GM18508 (cell line): Measurements from ENCODE around the gene ARCN1.

Experiments
- ATAC-seq: cut with Tn5 transposase; IDR thresholded peaks from one replicate; pipeline ENCODE4 v1.9.1; 2021; ENCODE audit warnings: moderate number of reproducible peaks; ENCODE audit not compliant: insufficient read depth, unreplicated experiment

ARCN1 gene

DNA sequence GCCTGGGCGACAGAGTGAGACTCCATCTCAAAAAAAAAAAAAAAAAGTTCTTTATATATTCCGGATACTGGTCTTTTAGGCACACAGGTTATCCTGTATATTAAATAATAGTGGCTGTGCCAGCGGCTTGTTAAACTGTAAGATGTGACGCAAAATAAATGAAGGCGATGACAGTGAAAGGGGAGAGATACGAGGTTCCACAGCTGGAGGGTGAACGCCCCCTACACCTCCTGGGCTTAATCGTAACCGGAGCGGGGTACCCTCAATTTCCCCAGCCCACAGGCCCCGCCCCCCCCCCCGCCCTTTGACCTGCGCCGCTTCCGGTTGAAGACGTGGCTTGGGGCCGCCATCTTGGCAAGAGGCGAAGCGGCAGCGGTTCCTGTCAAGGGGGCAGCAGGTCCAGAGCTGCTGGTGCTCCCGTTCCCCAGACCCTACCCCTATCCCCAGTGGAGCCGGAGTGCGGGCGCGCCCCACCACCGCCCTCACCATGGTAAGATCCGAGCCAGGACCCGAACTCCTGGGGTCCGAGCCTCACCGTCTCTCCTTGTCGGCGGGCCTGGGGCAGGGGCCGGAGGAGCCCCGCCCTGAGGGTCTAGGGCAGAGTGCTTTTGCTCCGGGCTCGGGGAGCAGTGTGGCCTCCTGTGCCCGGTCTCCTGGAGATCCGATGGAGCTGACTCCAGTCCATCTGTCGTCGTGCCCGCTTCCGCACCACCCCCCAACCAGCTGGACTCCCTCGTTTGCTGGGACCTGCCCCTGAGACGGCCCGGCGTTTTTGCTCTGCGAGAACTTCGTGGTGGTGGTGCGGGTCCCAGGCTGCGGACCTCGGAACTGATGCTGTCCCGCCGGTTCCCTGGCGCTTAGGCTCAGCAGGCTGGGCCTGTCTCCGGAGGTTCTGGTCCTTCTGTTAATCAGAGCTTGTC, at the start of gene ARCN1:
Gene ARCN1, plus strand, starts transcription at position 349 of the 920 bp plus-strand sequence. Its CDS starts 139 bp downstream, at position 488.
- no peak for ATAC-seq

DNA sequence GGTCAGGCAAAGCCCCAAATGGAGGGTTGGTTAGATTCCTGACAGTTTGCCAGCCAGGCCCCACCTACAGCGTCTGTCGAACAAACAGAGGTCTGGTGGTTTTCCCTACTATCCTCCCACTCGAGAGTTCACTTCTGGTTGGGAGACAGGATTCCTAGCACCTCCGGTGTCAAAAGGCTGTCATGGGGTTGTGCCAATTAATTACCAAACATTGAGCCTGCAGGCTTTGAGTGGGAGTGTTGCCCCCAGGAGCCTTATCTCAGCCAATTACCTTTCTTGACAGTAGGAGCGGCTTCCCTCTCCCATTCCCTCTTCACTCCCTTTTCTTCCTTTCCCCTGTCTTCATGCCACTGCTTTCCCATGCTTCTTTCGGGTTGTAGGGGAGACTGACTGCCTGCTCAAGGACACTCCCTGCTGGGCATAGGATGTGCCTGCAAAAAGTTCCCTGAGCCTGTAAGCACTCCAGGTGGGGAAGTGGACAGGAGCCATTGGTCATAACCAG, 49.6 kb upstream of the ARCN1 start:
- ATAC-seq = no peak

DNA sequence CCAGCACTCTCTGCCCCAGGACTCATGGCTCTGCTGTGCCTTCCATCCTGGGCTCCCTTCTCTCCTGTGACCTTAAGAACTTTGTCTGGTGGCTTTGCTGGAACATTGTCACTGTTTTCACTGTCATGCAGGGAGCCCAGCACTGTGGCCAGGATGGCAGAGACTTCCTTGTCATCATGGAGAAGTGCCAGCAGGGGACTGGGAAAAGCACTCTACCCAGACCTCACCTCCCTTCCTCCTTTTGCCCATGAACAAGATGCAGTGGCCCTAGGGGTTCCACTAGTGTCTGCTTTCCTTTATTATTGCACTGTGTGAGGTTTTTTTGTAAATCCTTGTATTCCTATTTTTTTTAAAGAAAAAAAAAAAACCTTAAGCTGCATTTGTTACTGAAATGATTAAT, 47.9 kb upstream of the ARCN1 start:
- ATAC-seq = no peak

DNA sequence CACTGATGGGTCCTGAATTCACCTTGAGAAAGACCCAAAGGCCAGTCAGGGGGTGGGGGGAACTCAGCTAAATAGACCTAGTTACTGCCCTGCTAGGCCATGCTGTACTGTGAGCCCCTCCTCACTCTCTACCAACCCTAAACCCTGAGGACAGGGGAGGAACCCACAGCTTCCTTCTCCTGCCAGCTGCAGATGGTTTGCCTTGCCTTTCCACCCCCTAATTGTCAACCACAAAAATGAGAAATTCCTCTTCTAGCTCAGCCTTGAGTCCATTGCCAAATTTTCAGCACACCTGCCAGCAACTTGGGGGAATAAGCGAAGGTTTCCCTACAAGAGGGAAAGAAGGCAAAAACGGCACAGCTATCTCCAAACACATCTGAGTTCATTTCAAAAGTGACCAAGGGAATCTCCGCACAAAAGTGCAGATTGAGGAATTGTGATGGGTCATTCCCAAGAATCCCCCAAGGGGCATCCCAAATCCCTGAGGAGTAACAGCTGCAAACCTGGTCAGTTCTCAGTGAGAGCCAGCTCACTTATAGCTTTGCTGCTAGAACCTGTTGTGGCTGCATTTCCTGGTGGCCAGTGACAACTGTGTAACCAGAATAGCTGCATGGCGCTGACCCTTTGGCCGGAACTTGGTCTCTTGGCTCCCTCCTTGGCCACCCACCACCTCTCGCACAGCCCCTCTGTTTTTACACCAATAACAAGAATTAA, 47.3 kb upstream of the ARCN1 start:
- ATAC-seq = no peak

DNA sequence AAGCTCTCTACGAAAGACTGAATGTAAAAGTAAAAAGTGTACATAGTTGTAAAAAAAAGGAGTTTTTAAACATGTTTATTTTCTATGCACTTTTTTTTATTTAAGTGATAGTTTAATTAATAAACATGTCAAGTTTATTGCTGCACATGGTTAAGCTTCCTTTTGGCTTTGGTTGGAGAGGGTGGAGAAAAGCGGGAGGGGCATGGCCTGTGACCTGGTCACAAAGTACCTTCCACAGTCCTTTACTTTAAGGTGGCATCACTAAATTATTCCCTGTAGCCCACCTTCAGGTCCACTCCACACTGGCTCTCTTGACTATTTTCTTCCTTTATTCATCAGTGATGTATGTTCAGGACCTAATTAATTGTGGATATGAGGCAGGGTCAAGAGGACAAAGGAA, 45.5 kb upstream of the ARCN1 start:
- ATAC-seq = no peak

DNA sequence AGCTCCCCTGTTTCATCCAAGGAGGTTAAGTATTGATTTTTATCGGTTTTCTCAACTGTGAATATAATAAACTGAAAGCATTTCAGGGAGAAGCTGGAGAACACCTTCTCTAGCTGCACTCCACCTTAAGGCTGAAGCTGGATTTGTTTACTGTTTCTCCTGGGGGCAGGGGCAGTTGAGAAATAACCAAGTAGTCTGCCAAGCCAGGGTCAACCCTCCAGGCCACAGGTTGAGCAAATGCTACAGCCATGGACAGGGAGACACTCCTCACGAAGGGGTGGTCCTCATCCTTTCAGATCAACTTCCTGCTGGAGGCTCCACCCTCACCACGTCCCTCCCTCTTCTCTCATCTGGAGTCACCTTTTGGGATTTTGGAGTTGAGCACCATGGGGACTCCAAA, 45.1 kb upstream of the ARCN1 start, which contains the start of gene TTC36:
Gene TTC36, plus strand, starts transcription at position 366 of the 400 bp plus-strand sequence. Its CDS starts 21 bp downstream, at position 387.
- no peak for ATAC-seq

DNA sequence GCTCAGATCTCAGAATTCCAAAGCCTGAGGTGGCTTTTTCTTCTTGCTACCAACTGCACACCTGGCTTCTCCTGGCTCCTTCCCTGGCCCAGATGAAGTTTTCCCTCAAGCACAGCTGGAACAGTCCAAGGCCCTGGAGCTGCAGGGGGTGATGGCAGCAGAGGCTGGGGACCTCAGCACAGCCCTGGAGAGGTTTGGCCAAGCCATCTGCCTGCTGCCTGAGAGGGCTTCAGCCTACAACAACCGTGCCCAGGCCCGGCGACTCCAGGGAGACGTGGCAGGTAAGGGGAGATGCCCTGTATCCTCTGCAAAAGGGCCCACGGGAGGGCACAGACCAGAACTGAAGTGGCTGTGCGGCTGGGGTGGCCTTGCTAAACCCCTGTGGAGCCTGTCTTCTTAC, 43.7 kb upstream of the ARCN1 start:
- ATAC-seq = no peak

DNA sequence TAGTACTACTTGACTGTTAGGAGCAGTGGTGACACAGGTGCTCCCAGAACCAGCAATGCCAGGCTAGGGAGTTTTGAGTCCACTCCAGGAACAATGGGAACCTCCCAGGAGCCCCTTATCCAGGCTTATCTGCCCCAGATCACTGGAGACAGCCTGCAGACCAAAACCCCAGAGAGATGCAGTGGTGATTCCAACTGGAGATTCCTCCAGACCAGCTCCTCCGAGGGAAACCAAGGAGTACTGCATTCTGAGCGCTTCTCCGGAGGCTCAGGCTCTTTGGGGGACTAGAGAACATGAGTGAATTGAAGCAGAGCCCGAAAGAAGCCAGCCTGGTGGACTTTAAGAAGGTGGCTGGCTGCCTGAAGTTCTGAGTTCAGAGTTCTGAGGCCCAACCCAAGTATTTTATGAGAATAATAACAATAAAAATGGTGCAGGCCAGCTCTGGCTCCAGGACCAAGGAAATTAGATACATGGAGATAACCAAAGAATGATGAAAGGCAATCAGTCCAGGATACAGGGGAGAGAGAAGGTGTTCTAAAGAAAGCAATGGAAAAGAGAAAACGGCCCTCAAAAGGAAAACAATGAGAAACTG, 42.5 kb upstream of the ARCN1 start:
- no peak for ATAC-seq

DNA sequence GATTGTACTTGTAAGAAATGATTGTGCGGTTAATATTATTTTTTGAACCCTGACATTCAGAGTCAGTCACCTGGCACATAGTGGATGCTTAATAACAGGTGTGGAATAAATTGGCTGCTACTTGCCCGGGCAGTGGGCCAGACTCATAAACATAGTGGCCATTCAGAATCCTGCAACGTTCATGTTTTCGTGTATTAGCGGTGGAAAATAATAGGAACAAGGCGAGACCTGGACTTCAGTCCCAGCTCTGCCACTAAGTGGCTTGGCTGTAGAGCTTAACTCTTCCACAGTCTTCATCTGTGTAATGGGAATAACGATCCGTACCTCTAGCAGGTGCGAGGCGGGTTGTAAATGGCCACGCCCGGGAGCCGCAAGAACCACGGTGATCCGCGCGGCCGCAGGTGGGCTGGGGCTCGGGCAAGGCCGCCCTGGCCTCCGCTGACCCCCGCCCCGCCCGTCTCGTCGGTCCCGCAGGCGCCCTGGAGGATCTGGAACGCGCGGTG, 42.0 kb upstream of the ARCN1 start:
- ATAC-seq = no peak

DNA sequence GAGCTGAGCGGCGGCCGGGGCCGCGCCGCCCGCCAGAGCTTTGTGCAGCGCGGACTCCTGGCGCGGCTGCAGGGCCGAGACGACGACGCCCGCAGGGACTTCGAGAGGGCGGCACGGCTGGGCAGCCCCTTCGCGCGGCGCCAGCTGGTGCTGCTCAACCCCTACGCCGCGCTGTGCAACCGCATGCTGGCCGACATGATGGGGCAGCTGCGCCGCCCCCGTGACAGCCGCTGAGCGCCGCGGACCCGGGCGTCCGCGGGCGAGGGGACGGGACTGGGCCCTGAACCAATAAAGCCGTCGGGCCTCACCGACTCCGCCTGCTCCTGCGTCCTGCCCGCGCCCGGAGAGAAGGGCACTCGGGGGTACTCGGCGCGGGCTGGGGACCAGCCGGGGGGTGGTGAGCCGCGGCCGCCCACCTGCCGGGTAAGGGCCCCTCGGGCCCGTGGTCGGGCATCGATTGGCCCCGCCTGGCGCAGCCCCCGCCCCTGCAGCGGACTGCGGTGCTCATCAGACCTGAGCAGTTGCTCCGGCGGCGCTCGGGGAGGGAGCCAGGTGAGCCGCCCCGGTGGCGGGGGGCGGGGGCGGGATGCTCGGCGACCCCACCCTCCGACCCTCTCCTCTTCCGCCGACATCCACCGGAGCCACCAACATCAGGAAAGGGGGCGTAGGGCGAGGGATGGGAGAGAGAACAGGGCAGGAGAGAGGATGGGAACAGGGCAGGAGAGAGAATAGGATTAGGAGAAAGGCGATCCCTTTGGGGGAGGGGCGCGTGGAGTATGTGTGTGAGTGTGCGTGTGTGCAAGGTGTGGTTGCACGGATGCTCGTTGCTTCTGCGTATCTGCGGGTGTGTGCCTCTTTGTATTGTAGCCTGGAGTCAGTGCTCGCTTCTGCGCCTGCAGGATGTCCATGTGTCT, 41.3 kb upstream of the ARCN1 start, which contains the start of gene TMEM25:
Gene TMEM25, plus strand, starts transcription at position 510 of the 914 bp plus-strand sequence. CDS start 610 bp downstream, outside the sequence.
- no peak for ATAC-seq

DNA sequence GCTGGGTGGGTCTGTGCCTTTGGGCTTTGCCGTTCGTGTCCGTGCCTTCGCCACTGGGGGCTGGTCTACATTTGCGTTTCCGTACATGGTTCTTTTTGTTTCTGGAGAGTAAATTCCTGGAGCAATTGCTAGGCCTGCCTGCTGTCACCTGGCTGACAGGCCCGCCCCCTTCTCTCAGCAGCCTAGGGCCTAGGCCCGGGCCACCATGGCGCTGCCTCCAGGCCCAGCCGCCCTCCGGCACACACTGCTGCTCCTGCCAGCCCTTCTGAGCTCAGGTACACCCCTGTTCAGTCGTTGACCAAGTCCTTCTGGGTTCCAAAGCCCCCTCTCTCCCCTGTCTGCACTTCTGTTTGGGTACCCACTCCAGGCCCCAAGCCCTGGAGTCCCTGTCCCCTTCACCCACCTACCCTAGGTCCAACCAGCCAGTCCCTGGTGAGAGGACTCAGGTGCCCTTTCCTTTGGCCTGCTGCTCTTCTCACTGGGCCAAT, 40.6 kb upstream of the ARCN1 start:
- ATAC-seq = no peak

DNA sequence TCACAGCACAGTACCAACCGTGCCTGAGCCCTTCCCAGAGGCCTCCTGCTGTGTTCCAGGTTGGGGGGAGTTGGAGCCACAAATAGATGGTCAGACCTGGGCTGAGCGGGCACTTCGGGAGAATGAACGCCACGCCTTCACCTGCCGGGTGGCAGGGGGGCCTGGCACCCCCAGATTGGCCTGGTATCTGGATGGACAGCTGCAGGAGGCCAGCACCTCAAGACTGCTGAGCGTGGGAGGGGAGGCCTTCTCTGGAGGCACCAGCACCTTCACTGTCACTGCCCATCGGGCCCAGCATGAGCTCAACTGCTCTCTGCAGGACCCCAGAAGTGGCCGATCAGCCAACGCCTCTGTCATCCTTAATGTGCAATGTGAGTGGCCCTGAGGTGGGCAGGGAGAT, 40.1 kb upstream of the ARCN1 start:
- ATAC-seq = no peak

DNA sequence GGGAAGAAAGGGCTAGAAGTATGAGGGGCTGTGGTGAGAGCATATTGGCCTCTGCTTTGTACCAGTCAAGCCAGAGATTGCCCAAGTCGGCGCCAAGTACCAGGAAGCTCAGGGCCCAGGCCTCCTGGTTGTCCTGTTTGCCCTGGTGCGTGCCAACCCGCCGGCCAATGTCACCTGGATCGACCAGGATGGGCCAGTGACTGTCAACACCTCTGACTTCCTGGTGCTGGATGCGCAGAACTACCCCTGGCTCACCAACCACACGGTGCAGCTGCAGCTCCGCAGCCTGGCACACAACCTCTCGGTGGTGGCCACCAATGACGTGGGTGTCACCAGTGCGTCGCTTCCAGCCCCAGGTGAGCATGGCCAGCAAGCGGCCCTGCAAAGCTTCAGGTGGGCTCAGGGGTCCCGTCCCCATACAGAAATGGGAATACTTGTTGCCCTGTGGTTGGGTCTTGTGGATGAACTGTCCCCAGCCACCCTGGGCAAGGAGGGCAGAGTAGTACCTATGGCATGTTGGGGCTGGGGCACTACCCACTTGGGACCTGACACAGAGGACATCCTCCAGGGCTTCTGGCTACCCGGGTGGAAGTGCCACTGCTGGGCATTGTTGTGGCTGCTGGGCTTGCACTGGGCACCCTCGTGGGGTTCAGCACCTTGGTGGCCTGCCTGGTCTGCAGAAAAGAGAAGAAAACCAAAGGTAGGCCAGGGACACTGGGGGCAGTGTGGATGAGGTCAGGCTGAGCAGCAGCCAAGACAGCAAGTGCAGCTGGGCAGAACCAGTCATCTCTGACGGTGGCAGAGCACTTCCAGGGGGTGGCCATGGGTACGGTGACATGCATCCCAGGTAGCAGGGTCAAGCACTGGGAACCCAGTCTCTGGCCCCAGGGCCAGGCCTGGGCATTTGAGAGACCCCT, 39.1 kb upstream of the ARCN1 start:
- ATAC-seq = no peak

DNA sequence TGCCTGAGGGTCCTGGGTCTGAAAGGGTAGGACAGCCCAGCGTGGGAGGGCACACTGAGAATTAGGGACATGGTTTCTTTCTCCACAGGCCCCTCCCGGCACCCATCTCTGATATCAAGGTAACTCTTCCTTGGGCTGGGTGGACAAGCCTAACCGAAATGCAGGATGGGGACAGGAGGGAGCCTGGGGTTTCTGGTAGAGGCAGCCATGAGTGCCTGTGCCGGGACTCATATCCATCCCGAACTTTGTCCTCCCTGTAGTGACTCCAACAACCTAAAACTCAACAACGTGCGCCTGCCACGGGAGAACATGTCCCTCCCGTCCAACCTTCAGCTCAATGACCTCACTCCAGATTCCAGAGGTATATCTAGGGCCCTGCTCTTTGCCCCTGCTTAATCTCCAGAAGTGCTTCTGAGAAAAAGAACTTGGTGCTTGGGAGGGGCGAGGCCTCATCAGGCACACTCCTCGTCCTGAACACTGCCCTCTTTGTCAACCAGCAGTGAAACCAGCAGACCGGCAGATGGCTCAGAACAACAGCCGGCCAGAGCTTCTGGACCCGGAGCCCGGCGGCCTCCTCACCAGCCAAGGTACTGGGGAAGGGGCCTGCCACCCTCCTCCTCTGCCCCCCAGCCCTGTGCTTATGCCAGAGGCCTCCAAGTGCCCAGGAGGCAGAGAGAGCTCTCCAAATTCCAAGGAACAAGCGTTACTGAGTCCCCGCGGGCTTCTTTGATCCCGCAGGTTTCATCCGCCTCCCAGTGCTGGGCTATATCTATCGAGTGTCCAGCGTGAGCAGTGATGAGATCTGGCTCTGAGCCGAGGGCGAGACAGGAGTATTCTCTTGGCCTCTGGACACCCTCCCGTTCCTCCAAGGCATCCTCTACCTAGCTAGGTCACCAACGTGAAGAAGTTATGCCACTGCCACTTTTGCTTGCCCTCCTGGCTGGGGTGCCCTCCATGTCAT, 38.2 kb upstream of the ARCN1 start:
- ATAC-seq = no peak

DNA sequence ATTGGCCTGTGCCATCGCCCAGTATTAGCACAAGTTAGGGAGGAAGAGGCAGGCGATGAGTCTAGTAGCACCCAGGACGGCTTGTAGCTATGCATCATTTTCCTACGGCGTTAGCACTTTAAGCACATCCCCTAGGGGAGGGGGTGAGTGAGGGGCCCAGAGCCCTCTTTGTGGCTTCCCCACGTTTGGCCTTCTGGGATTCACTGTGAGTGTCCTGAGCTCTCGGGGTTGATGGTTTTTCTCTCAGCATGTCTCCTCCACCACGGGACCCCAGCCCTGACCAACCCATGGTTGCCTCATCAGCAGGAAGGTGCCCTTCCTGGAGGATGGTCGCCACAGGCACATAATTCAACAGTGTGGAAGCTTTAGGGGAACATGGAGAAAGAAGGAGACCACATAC, 36.9 kb upstream of the ARCN1 start:
- no peak for ATAC-seq

DNA sequence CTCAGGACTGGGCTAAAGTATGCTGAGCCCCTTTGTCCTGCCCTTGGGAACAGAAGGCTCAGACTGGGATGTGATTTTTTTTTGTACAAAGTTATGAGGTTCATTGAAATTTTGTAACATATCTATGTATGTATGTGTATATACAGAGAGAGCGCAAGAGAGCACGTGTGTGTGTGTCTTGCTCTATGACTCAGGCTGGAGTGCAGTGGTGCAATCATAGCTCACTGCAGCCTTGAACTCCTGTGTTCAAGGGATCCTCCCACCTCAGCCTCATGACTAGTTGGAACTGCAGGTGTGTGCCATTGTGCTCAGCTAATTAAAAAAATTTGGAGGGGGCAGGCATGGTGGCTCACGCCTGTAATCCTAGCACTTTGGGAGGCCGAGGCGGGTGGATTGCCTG, 35.5 kb upstream of the ARCN1 start:
- no peak for ATAC-seq

DNA sequence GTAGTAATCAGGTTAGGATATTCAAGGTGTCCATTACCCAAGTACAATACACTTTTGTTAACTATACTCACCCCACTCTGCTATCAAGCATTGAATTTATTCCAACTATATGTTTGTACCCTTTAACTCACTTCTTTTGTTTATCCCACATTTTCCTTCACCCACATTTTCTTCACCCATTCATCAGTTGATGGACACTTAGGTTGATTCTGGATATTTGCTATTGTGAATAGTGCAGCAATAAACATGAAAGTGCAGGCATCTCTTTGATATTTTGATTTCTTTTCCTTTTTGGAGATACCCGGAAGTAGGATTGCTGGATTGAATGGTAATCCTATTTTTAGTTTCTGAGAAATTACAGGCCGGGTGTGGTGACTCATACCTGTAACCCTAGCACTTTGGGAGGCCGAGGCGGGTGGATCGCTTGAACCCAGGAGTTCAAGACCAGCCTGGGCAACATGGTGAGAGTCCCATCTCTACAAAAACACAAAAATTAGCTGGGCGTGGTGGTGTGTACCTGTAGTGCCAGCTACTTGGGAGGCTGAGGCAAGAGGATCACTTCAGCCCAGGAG, 34.7 kb upstream of the ARCN1 start:
- ATAC-seq = no peak
